HK-2 (cell line): ENCODE data around the gene TRERF1.

Experiments used
- DNase-seq: peaks from one replicate; pipeline ENCODE4 v3.0.0-alpha.2; 2018; ENCODE audit not compliant: unreplicated experiment

Gene TRERF1

DNA sequence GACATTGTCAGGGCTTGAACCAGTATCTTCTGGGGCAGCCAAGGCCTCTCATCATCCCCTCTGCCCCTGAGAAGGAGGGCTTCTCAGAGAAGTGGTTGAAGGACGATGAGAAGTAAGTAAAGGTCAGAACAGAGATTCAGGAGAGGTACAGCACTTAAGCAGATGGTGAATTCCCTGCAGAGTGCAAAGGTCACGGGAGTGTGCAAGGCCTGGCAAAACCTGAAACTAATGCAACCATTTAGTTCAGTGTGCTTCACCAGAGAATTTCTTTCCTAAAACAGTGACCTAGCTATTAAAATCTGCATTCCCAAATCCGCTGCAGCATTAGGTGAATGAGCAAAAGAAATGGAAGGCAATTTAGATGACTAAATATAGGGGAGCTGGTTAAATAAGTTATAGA is 58.4 kb downstream of the TRERF1 start:
- DNase-seq = no peak

DNA sequence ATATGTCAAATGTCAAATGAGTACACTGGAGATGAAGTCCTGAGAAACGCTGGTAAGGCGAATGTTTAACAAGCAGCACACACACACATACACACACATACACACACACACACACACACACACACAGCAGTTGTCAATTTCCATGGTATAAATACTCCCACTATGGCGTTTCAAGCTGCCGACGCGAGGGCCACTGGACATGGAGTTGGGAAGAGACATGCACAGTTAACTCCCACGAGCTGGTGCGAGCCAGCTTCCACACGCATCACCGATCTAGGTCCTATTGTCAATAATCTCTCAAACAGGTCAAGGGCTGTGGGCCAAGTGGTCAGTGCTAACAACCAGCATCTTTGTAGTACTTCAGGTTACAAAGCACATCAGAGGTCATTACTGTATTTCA is 58.9 kb downstream of the TRERF1 start:
- no peak for DNase-seq

DNA sequence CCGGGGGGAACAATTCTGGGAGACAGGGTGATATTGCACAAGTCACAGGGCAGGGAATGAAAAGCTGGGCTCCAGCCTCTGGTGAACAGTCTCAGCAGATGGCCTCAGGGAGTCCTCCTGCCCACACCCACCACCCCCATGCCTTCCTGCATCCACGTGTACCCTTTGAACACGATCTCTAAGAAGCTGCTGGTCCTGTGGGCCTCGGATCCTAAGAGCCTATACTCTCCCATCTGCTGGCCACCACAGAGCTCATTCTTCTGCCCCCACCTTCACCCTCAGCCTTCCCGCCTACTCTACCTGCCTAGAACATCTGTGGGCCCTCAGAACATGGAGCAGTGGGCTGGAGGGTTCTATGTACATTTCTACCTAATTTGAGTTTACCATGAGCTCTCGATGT is 60.3 kb downstream of the TRERF1 start:
- DNase-seq = no peak

DNA sequence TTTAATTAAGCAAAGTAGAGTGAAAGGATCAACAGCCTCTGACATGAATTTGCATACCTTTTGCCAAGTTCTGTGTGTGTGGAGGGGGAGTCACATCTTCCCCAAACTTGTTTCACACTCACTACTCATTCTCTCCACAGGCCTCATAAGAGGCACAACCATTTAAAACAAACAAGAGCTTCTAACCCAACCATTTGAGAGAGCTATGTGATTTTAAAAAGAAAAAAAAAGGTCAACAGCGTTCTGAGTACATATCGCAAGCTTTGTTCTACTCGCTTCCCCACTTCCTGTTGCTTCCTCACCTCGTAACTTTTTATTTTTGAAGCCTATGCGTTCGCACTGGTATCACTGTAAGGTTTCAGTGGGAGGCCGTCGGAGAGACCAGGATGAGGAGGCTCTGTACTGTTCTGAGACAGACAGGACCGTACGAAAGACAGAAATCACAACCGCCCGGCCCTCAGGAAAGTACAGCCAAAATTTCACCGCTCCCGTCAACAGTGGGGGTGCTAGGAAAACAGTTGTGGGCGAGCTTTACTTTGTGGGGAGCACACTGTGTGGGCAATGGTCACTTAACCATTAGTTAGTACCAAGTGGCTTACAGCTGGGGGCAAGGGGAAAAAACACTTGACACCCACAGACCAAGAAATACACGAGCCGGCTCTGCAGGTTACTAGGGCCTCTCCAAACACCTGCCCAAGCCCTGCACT is 61.3 kb downstream of the TRERF1 start:
- no peak for DNase-seq

DNA sequence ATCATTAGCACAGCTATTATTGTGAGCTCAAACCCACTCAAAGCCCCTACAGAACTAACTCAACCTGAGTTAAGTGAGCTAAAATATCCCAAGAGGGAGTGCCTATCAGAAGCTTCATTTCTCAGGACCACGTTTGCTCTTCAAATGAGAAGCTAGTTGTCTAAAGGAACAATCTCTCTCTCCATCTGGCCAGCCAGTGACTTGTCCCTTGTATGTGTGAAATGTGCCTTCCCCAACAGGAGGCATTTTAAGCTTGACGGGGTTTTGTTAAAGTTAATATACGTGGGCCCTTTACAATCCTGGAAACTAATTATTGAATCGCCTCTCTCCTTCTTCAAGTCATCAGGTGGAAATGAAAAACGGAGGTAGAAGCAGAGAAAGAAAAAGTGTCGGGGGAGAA is 62.0 kb downstream of the TRERF1 start:
- DNase-seq = no peak

DNA sequence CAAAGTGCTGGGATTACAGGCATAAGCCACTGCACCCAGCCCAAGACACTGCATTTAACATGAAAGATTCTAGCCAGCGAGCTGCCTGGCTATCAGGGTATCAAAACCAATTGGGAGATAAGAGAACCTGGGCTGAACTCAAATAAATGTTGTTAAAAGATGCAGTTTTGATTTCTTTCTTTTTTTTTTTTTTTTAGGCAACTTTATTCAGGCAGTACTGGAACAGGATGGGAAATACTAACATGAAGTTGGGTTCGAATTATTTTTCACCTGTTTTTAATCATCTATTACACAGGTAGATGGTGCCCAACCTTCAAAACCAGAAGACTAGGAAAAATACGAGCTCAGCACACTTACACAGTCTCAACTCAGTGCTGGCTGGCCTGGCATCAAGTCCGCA is 63.7 kb downstream of the TRERF1 start:
- no peak for DNase-seq

DNA sequence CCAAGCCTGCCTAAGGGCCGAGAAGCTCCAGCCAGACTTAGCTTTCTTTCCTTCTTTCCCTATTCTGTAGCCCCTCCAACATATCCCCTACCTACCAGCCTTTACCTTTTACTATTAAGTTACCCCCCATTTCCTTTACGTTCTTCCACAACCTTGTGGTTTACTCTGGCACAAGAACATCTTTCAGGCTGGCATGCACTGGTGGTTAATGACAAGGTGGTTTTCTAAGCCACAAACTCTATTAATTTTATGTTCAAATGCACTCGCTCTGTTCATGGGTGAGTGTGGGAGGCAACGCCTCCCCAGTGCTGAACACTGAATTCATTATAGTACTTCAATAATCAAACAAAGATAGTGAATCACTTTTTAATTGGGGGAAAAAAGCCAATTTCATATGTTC is 64.4 kb downstream of the TRERF1 start:
- DNase-seq = no peak

DNA sequence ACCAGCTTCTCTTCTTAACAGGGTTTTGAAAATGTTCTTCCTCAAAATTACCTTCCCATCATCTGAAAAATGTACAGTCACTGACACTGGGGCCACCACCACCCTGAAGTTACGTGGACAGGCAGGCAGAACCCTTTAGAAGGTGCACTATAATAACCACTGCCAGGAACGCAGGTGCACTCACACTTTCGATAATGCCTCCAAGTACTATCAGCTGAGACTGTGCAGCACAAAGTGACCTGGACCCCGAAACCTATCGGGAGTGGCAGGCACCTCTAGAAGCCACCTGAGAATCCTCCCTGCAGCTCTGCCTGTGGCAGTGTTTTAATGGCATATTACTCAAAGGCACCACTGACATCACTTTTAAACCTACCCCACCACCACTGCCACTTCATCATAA is 66.4 kb downstream of the TRERF1 start:
- DNase-seq = no peak

DNA sequence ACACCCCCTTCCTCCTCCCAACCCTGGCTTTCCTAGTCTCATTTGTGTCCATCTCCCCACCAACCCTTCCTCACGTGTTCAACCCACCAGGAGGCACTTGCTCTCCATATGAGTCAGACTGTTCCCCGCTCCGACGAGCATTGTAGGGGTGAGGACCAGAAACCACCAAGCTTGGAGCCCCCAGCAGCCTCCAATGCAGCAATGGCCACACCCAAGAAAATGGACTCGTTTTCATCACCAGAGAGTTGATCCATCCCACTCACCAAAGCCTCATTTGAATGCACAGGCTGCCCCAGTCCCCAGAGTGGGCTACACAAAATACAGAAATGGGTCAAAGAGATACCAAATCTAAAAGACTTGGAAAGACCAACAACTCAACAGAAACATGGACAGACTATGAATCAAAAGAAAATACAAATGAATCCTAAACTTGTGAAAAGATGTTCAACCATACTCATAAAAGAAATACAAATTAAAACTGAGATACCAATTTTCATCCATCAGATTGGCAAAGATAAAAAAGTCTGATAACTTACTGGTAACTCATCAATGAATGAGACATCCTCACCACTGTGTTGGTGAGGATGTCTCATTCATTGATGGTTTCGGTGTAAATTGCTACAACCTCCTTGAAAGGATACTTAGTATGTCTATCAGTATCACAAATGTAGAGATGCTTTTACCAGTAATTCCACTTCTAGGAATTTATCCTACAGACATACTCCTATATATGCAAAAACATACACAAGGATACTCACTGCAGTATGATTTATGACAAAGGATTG is 68.1 kb downstream of the TRERF1 start:
- DNase-seq = no peak

DNA sequence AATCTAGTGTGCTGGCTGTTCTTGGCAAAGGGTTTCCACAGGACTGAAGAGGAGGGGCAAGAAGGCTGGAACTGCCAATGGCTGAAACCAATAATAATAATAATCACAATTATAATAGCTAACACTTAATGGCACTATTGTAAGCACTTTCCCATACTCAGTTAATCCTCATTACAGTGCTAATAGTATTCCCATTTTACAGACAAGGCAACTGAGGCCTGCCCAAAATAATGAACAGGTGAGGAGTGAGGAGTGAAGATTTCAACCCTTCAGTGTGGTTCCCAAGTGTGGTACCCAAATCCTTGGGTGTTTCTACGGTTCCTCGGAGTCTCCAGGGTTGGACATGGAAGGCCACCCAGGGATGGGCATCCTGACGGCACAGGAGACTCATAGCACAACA is 69.9 kb downstream of the TRERF1 start:
- DNase-seq = no peak

DNA sequence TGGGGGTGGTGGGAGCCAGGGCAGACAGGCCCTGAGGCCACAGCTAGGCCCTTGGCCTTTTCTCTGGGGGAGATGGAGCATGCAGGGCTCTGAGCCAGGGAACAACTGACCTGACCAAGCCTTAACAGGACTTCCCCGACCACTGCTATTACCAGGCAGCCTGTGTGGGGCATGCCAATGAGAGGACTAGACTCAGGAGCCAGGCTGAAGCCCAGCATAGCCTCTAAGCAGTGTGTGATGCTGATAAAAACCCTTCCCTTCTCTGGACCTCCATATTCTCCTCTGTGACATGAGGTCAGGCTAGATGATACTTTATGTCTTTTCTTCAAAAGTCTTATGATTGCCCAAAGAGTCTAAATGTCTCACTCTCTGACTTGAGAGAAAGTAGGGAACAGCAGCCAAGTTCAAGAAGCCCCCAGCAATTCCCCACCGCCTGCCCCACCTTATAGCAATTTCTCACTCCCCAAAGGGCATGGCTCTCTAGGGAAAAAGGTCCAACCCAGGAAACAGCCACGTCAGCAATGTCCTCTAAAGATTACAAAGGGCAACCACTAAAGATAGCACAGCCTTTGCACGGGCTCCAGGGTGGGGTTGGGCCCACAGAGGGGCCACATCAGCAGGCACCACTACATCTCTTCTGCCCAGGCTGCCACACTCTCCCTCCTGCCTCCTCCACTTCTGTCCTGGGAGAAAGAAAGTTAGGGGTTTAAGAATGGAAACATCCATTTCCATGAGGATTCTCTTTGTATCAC is 71.3 kb downstream of the TRERF1 start:
- DNase-seq = no peak

DNA sequence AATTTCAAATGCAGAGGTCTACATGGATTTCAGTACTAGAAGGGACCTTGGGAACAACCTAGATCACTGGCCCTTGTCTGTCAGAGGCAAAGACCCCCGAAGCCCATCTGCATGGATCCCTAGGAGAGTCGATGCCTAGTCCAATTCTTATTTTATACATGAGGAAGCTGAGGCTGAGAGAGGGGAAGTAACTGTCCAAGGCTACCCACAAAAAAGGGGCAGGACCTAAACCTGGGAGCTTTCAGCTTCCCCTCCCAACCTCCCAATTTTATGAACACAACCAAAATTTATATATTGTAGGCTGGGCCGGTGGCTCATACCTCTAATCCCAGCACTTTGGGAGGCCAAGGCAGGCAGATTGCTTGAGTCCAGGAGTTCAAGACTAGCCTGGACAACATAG is 73.2 kb downstream of the TRERF1 start:
- DNase-seq = no peak

DNA sequence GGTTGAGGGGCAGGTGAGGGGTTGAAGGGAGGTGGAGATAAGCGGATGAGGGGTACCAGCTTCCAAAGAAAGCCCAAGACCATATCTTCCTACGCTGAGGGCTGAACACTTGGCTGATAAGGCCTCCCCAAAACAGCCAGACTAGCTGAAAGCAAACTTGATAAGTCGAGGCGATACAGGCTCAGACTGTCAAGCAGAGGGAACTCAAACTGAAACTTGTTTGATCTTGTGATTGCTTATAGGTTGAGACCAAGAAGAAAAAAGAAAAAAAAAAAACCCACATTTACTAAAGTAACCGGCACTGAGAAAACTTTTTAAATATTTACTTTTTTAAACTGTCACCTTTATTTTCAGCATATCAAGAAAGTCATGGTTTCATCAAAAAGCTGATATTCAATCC is 73.6 kb downstream of the TRERF1 start:
- DNase-seq = no peak

DNA sequence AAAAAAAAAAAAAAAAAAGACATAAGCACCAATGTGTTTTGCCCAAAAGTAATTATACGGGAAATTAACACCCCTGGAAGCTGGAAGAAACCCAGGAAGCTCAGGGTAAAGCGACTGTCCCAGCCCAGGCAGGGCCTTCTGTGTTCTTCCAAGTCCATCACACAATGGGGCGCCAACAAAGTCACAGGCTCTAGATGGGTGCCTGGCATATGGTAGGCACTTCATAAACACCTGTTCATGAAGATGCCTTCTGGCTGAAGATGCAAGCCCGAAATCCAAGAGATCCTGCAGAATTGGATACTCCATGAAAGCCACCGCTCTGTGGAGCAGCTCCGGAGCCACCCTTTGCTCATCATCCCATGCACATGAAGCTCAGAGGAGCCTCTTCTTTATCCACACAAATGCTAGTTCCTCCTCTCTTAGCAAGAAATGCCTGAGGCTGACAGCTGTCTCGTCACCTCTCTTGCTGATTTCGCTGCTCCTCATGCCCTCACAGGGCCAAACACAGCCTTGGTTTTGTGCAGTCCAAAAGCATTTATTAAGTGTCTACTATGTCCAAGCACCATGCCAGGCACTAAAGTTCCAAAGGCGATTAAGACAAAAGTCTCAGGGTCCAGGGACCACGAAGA is 76.6 kb downstream of the TRERF1 start:
- no peak for DNase-seq

DNA sequence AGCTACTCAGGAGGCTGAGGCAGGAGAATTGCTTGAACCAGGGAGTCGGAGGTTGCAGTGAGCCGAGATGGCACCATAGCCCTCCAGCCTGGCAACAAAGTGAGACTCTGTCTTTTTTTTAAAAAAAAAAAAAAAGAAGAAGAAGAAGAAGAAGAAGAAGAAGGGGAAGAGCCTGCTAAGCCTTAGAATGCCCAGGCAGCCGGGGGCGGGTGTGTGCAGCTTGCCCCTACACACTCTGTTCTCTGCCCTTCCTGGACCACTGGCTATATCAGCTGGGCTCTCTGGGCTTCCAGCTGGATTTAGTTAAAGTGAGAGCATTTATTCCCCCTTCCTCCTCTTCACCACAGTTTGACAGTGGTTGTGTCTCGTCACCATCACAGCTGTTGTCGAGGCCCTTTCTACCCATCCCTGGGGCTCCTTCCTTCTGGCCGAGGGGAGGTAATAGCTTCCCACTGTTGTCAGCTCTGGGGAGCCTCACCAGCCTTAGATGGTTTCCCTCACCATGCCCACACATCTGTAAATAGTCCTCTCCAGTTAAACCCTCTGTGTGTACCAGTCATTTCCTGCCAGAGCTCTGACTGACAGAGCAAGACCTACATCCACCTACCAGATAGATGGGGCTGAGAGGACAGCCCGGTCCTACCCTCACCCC is 77.6 kb downstream of the TRERF1 start:
- DNase-seq = no peak

DNA sequence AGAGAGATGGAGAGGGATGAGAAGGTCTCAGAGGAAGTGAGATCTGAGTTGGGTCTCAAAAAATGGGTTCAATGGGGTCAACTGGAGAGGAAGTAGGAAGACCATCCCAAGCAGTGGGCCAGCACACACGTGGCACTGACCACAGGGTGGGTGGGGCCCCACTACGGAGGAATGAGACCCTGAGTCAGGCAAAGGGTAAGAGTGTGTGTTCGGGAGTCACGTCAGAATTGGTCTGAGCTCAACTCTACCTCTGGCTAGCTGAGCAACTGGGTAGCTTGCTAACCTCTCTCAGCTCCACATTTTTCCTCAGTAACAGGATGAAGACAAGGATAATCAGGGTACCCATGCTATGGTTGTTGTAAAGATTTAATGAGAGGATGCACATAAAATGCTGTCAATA is 79.0 kb downstream of the TRERF1 start:
- no peak for DNase-seq

DNA sequence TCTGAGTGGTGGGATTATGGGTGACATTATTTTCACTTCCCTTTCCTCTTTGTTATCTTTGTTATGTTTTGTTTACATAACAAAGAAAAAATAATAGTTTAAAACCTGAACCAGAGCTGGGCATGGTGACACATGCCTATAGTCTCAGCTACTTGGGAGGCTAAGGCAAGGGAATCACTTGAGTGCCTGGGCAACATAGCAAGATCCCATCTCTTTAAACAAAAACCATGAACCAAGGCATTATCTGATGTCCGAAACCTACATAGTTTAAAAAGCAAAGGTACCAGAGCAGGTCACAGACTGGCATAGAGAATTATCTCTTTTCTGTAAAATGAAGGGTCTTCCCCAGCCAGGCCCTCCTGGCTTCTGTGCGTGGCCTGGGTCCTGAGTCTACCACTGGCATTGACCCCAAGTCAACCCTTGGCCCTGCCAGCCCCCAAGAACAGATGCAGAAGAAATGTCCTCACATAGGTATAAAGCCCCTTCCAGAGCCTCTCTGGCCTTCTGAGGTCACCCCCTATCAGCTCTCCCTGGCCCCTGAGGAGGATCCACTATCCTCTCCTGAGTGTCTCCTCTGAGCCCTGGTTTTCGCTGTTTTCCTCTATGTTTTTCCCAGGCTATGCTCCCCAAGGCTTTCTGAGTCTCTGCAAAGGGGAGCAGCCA is 81.3 kb downstream of the TRERF1 start:
- DNase-seq = no peak

DNA sequence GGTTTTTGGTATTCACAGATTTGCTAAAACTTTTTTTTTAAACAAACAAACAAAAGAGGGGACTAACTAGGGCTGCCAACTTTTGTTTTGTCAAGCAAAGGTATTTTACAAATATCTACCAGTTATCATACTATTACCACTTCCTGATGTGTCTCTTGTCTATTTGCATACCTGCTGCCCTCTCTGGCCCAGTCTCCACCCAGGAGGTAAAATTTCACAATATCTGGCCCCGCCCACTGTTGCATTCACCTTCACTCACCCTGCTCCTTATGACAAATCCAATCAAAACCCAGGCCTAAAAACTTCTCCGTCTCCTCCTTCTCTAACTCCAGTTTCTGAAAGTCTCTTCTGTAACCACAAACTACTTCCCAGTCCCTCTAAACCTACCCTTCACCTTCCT is 82.2 kb downstream of the TRERF1 start:
- no peak for DNase-seq

DNA sequence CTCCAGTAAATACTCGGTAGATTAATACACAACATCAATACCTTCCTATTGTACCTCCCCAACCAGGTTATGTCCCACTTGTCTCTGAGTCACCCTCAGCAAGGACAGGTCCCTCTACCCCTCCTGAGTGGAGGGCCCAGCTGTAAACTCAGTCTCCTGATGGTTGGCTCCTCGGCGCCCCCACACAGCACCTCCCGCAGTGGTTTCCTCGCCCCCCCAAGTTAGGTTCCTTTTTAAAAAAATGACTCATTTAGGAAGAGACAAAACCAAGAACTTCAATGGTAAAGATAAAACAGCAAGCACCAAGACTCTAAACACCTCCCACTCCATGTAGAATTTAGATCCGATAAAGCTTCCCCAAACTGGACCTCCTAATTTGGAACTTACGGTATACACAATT is 83.5 kb downstream of the TRERF1 start:
- DNase-seq = no peak

DNA sequence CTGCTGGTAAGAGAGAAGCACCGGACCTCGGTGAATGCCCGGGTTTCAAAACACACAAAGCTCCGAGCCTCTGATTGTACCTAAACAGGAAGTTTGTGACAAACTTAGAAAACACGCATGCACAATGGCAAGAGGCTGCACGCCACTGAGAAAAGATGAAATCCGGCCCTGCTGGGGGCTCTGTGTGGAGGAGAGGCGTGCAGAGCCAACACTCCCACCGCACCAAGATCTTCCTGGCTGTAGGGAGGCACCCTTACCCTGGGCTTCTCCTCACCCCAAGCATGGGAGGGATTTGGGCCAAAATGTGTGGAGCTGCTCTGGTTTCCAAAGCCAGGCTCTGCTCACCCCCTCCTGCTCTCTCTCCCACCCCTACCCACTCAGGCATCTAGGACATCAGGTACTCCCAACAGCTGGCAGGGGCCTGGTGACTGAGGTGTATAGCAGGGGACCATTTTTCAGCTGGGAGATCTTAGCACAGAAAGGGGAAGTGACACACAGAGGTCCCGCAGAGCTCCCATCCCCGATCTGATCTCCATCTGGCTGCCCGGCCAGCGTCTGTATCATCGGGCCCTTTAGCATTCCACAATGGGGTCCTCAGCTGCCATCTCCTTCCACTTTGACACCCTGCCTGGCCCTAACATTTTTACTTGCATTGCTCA is 84.2 kb downstream of the TRERF1 start:
- DNase-seq = no peak

DNA sequence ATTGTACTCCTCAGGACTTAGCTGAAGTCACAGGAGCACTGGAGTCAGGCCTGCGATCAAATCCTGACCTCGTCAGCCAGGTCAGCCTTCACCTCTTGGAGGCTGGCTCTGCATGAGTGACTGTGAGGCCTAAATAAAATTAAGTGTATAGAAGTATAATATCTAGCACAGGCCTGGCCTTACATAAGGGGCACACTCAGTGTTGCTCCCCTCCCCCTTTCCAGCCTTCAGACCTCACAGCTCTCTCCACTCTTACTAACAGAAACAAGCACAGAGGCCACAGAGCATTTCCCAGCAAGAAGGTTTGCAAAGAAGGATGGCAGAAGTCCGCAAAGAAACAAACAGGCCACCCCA is 84.8 kb downstream of the TRERF1 start:
- no peak for DNase-seq
